ENCODE measurements around the gene TRMT1. TPM values are rescaled to one million over a fixed set of nuclear protein-coding genes. Genes with fewer than 3 reads are reported as not detected.
A peak's percentile ranks its signal among the peaks of the same experiment; 100 is the strongest.

The TRMT1 gene
- total RNA-seq, 4 donors from 2014 or later: 25.7 to 30.0 (median 28.7) TPM

DNA sequence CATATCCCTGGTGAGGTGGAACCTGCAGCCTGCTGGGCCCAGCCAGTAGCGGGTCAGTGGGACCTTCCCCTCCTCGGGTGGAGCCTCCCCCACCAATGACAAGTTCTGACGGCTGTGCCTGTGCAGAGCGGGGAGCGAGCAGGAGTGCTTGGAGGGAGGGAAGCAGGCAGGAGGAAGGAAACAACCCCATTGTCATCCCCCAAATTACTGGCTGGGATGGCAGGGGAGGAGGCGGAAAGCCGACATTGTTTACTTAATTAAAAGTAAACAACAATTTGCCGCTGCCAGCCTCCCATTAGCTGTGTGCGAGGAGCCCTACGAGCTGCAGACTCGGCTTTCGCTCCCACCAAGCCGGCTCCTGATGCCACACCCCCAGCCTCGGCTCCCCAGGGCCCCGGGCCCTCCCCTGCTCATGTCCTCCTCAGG is 59.4 kb downstream of the TRMT1 start:
- no peak overlapping the region for H3K4me3 ChIP-seq
- H3K4me1 ChIP-seq: peaks cover 51 to 100% (median 96%) of the 10 kb centered on the region in 3 donors
- no peak for ATAC-seq
- no peaks in the 10 kb centered on the region for H3K36me3 ChIP-seq
- WGBS, 2 donors (ENCODE audit: low coverage in 1 of 2): 19% methylated on average over 3 of the region's 15 CpGs; no CpG with 5 or more reads in 1 of the 2 donors
- no peaks in the 10 kb centered on the region for H3K27me3 ChIP-seq
- peak overlapping the region; percentile 95 to 98 (median 97) for H3K27ac ChIP-seq
- no peaks in the 10 kb centered on the region for H3K9me3 ChIP-seq
- TF ChIP-seq, protein P1, sequence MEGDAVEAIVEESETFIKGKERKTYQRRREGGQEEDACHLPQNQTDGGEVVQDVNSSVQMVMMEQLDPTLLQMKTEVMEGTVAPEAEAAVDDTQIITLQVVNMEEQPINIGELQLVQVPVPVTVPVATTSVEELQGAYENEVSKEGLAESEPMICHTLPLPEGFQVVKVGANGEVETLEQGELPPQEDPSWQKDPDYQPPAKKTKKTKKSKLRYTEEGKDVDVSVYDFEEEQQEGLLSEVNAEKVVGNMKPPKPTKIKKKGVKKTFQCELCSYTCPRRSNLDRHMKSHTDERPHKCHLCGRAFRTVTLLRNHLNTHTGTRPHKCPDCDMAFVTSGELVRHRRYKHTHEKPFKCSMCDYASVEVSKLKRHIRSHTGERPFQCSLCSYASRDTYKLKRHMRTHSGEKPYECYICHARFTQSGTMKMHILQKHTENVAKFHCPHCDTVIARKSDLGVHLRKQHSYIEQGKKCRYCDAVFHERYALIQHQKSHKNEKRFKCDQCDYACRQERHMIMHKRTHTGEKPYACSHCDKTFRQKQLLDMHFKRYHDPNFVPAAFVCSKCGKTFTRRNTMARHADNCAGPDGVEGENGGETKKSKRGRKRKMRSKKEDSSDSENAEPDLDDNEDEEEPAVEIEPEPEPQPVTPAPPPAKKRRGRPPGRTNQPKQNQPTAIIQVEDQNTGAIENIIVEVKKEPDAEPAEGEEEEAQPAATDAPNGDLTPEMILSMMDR (IDR thresholded peaks at IDR 0.05): no peak
- TF ChIP-seq POLR2A (IDR thresholded peaks at IDR 0.05) (no peak), EP300 (IDR thresholded peaks at IDR 0.05) (no peak), POLR2AphosphoS5 (IDR thresholded peaks at IDR 0.05) (no peak)

DNA sequence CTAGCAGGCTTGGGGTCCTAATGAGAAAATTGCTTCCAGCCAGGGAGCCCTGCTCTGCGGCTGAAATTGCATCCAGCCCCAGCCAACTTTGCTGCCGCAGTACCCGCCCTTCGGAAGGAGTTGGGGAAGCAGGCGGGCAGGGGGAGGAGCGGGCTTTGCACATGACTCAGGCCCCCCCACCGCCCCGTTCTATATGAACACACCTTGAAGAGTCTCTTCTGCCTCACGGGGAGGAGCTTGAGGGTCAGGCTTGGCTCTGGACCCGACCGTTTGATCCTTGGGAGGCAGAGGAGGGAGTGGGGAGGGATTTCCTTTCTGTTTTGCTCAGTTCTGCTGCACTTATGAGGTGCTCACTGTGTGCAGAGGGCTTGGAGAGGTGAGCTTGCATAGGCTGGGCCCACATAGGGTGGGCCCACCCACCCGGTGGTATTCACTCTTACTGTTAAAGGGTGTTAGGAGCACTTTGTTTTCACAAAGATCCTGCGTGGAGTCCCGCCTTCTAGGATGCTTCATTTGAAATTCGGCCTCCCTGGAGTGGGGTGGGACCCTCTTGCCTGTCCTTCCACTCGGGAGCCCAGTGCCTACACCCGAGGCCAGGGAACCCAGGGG is 60.4 kb downstream of the TRMT1 start:
- ATAC-seq: no peak
- Histone ChIP-seq H3K4me3 (peak overlapping the region; percentile 4 to 37), H3K36me3 (no peaks in the 10 kb centered on the region), H3K9me3 (no peaks in the 10 kb centered on the region), H3K27me3 (no peaks in the 10 kb centered on the region), H3K4me1 (peaks cover 50 to 100% (median 98%) of the 10 kb centered on the region in 3 donors), H3K27ac (peak overlapping the region; percentile 95 to 98 (median 97))
- TF ChIP-seq EP300 (IDR thresholded peaks at IDR 0.05) (no peak), POLR2A (IDR thresholded peaks at IDR 0.05) (no peak), POLR2AphosphoS5 (IDR thresholded peaks at IDR 0.05) (peak; percentile 23)
- WGBS, 2 donors (ENCODE audit: low coverage in 1 of 2): 16 to 25% methylated on average over 5 to 7 of the region's 17 CpGs

DNA sequence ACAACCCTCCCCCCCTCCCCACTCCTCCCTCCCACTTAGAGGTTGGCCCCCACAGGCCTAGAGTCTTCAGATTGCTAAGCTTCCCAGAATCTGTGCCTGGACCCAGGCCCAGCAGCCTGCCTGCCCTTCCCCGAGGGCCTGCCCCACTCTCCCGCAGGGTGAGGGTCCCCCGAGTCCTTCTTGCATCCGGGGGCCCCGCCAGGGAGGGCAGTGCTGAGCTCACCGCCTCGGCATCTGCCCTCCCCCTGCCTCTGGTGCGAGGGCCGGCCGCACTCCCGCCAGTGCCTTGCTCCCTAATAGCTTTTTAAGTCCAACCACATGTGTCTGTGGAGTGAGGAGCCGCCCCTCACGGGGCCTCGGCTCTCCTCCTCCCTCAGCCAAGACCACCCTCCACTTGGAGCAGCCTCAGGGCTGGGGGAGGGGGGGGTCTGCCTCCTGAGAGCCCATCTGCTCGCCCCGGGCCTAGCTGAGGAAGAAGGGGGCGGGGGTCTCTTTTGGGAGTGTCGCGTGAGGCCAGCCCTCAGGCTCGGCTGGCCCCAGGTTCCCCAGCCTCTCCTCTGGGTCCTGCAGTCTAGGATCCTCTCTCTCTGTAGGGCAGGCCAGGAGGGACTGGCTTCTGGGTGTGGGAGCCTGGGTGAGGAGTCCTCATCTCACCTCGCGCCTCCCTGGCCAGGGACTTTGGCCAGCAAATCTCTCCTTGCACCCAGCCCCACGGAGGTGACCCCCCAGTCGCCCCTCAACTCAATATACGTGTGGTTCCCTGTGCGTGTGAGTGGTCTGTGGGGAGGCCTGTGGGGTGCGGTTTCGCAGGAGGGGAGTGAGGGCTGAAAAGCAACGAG is 61.1 kb downstream of the TRMT1 start:
- WGBS, 2 donors (ENCODE audit: low coverage in 1 of 2): no CpG with 5 or more reads among the region's 29 CpGs
- Histone ChIP-seq H3K36me3 (no peaks in the 10 kb centered on the region), H3K27ac (peak overlapping the region; percentile 95 to 98 (median 97)), H3K4me1 (peaks cover 57 to 100% (median 98%) of the 10 kb centered on the region in 3 donors), H3K27me3 (no peaks in the 10 kb centered on the region), H3K4me3 (peak overlapping the region; percentile 4 to 37), H3K9me3 (no peaks in the 10 kb centered on the region)
- TF ChIP-seq POLR2AphosphoS5 (IDR thresholded peaks at IDR 0.05) (peak; percentile 71), POLR2A (IDR thresholded peaks at IDR 0.05) (no peak), EP300 (IDR thresholded peaks at IDR 0.05) (no peak)
- TF ChIP-seq, protein P1 (IDR thresholded peaks at IDR 0.05): peak in 3 of 4 experiments; percentile 26 to 45 (median 32)
- ATAC-seq: peak; percentile 70

Other genes with a start within 250 kb of the TRMT1 start
- gene DNASE2, start 235.3 kb downstream of the TRMT1 start, total RNA-seq: 10 to 100 TPM; 22.3 to 37.1 (median 32.9) TPM
- gene KLF1, start 229.5 kb downstream of the TRMT1 start, total RNA-seq: not detected
- gene GCDH, start 225.6 kb downstream of the TRMT1 start, total RNA-seq: 10 to 100 TPM; 46.7 to 87.6 (median 56.3) TPM
- gene SYCE2, start 197.4 kb downstream of the TRMT1 start, total RNA-seq: under 1 TPM in 1 of 4 donors, not detected in 3; 0.62 TPM
- gene FARSA, start 183.0 kb downstream of the TRMT1 start, total RNA-seq: 10 to 100 TPM; 32.2 to 36.1 (median 33.2) TPM
- gene CALR, start 178.1 kb downstream of the TRMT1 start, total RNA-seq: 100 to 1,000 TPM; 218 to 410 (median 280) TPM
- 100 to 1,000 TPM; 133 to 219 (median 158) TPM for gene RAD23A, start 170.9 kb downstream of the TRMT1 start, total RNA-seq
- gene GADD45GIP1, start 159.5 kb downstream of the TRMT1 start, total RNA-seq: 10 to 100 TPM; 32.2 to 43.6 (median 36.9) TPM
- gene DAND5, start 147.2 kb downstream of the TRMT1 start, total RNA-seq: under 1 TPM in 1 of 4 donors, not detected in 3; 0.35 TPM
- gene NFIX, start 121.3 kb downstream of the TRMT1 start, total RNA-seq: 100 to 1,000 TPM in 1 of 4 donors, 10 to 100 TPM in 3; 44.7 to 145 (median 72.4) TPM
- gene LYL1, start 13.9 kb downstream of the TRMT1 start, total RNA-seq: 10 to 100 TPM in 2 of 4 donors, 1 to 10 TPM in 2; 9.9 to 11.8 (median 10.8) TPM
- 10 to 100 TPM; 23.8 to 55.2 (median 26.2) TPM for gene NACC1, start 1.5 kb upstream of the TRMT1 start, total RNA-seq
- gene STX10, start 33.6 kb upstream of the TRMT1 start, total RNA-seq: 10 to 100 TPM; 45.1 to 69.0 (median 53.0) TPM
- gene IER2, start 33.7 kb upstream of the TRMT1 start, total RNA-seq: 10 to 100 TPM; 33.8 to 62.1 (median 48.0) TPM

All from gastroesophageal sphincter (tissue), 4 donors.